Measurements from ENCODE around the gene VWA8. TPM values are rescaled to one million over a fixed set of nuclear protein-coding genes. Genes with fewer than 3 reads are reported as not detected.

VWA8 gene
- total and polyA plus RNA-seq, 2 of the 13 experiments (the other 11 are each of a cell fraction or from before 2014, with no cell fraction given): 9.1 to 17.3 TPM

DNA sequence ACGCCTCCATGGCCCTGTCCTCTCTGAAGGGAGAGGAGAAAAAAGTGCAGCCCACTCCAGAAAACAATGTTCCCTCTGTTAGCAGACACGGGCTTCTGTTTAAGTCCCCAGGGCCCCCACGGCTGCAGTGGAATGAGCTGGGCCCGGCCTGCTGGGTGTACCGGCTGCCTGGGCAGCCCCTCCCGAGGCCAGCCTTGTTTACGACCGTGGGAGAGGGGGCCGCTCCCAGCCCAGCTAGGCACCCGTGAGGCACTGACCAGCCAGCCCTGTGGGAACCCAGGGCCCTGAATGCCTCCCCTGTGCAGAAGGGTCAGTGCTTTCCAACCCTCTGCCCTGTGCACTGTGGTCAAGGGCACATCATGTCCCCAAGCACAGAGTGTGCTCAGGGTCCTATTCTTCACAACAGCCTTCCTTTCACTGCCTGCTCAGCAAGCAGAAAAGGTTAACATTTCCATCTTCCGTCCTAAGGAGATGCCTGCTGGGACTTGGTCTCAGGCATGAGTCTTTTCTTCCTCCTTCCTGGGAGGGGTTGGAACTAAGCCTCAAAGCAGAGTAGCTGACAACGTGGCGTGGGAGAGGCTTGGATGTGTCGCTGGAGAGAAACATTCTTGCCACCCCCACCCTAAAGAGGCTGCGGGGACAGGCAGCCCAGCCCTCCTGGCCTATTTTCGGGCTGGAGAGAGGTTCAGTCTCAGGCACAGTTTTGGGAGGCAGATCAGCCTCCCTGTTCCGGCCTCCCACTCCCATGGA is 413.5 kb downstream of the VWA8 start (continued):
- TF ChIP-seq ZNF83 (CRISPR knock-in tag; IDR thresholded peaks at IDR 0.05; ENCODE audit: borderline replicate concordance) (no peak), AGO2 (optimal IDR thresholded peaks at IDR 0.05; ENCODE audit: low read depth, low read length) (no peak), THAP11 (CRISPR knock-in tag; IDR thresholded peaks at IDR 0.05) (no peak), RELA (CRISPR knock-in tag; IDR thresholded peaks at IDR 0.05) (no peak), HNF4G (IDR thresholded peaks at IDR 0.05; ENCODE audit: borderline replicate concordance, low read depth, low read length) (no peak), HNF4G (CRISPR knock-in tag; IDR thresholded peaks at IDR 0.05; ENCODE audit: borderline replicate concordance, low read depth) (no peak), ZNF607 (CRISPR knock-in tag; IDR thresholded peaks at IDR 0.05; ENCODE audit: borderline replicate concordance) (no peak), HNF4A (CRISPR knock-in tag; IDR thresholded peaks at IDR 0.05) (peak; percentile 86), ZNF563 (CRISPR knock-in tag; IDR thresholded peaks at IDR 0.05) (no peak), ZNF441 (CRISPR knock-in tag; IDR thresholded peaks at IDR 0.05; ENCODE audit: borderline replicate concordance) (no peak), ZNF225 (CRISPR knock-in tag; IDR thresholded peaks at IDR 0.05) (no peak), FIP1L1 (IDR thresholded peaks at IDR 0.05; ENCODE audit: borderline replicate concordance, insufficient read depth, low read depth, low read length) (no peak), MZF1 (CRISPR knock-in tag; IDR thresholded peaks at IDR 0.05; ENCODE audit: borderline replicate concordance) (no peak), MXD4 (CRISPR knock-in tag; IDR thresholded peaks at IDR 0.05) (no peak)
- TF ChIP-seq, protein P1, sequence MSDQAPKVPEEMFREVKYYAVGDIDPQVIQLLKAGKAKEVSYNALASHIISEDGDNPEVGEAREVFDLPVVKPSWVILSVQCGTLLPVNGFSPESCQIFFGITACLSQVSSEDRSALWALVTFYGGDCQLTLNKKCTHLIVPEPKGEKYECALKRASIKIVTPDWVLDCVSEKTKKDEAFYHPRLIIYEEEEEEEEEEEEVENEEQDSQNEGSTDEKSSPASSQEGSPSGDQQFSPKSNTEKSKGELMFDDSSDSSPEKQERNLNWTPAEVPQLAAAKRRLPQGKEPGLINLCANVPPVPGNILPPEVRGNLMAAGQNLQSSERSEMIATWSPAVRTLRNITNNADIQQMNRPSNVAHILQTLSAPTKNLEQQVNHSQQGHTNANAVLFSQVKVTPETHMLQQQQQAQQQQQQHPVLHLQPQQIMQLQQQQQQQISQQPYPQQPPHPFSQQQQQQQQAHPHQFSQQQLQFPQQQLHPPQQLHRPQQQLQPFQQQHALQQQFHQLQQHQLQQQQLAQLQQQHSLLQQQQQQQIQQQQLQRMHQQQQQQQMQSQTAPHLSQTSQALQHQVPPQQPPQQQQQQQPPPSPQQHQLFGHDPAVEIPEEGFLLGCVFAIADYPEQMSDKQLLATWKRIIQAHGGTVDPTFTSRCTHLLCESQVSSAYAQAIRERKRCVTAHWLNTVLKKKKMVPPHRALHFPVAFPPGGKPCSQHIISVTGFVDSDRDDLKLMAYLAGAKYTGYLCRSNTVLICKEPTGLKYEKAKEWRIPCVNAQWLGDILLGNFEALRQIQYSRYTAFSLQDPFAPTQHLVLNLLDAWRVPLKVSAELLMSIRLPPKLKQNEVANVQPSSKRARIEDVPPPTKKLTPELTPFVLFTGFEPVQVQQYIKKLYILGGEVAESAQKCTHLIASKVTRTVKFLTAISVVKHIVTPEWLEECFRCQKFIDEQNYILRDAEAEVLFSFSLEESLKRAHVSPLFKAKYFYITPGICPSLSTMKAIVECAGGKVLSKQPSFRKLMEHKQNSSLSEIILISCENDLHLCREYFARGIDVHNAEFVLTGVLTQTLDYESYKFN (CRISPR knock-in tag; conservative IDR thresholded peaks at IDR 0.05): peak; percentile 65
- TF ChIP-seq, protein P2, sequence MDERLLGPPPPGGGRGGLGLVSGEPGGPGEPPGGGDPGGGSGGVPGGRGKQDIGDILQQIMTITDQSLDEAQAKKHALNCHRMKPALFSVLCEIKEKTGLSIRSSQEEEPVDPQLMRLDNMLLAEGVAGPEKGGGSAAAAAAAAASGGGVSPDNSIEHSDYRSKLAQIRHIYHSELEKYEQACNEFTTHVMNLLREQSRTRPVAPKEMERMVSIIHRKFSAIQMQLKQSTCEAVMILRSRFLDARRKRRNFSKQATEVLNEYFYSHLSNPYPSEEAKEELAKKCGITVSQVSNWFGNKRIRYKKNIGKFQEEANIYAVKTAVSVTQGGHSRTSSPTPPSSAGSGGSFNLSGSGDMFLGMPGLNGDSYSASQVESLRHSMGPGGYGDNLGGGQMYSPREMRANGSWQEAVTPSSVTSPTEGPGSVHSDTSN (CRISPR knock-in tag; IDR thresholded peaks at IDR 0.05): no peak
- TF ChIP-seq, protein P3, sequence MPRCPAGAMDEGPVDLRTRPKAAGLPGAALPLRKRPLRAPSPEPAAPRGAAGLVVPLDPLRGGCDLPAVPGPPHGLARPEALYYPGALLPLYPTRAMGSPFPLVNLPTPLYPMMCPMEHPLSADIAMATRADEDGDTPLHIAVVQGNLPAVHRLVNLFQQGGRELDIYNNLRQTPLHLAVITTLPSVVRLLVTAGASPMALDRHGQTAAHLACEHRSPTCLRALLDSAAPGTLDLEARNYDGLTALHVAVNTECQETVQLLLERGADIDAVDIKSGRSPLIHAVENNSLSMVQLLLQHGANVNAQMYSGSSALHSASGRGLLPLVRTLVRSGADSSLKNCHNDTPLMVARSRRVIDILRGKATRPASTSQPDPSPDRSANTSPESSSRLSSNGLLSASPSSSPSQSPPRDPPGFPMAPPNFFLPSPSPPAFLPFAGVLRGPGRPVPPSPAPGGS (CRISPR knock-in tag; IDR thresholded peaks at IDR 0.05): no peak
- TF ChIP-seq, protein P4, sequence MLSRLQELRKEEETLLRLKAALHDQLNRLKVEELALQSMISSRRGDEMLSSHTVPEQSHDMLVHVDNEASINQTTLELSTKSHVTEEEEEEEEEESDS (CRISPR knock-in tag; IDR thresholded peaks at IDR 0.05; ENCODE audit: borderline replicate concordance): no peak
- TF ChIP-seq, protein P5, sequence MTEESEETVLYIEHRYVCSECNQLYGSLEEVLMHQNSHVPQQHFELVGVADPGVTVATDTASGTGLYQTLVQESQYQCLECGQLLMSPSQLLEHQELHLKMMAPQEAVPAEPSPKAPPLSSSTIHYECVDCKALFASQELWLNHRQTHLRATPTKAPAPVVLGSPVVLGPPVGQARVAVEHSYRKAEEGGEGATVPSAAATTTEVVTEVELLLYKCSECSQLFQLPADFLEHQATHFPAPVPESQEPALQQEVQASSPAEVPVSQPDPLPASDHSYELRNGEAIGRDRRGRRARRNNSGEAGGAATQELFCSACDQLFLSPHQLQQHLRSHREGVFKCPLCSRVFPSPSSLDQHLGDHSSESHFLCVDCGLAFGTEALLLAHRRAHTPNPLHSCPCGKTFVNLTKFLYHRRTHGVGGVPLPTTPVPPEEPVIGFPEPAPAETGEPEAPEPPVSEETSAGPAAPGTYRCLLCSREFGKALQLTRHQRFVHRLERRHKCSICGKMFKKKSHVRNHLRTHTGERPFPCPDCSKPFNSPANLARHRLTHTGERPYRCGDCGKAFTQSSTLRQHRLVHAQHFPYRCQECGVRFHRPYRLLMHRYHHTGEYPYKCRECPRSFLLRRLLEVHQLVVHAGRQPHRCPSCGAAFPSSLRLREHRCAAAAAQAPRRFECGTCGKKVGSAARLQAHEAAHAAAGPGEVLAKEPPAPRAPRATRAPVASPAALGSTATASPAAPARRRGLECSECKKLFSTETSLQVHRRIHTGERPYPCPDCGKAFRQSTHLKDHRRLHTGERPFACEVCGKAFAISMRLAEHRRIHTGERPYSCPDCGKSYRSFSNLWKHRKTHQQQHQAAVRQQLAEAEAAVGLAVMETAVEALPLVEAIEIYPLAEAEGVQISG (CRISPR knock-in tag; IDR thresholded peaks at IDR 0.05): 0 out of 2 replicates have a peak, but pooled peaks have one; percentile 28
